H9 (cell line): Measurements from ENCODE around the gene CDK17. TPM values are rescaled to one million over a fixed set of nuclear protein-coding genes. Genes with fewer than 3 reads are reported as not detected.
"Not testable (repeated sequence)": the region's sequence is repeated elsewhere in the genome, so short reads cannot be mapped to it uniquely, and the experiment has no call there.

Experiments used
- DNase-seq: peaks from one replicate; pipeline ENCODE4 v3.0.0-alpha.2; 2017
- H2AFZ ChIP-seq: one replicate; pipeline ENCODE4 v1.6.1; 2013; ENCODE audit warnings: mild to moderate bottlenecking, low read length, control low read depth, moderate library complexity
- H2AK5ac ChIP-seq: 2 replicates; pipeline ENCODE4 v1.6.1; 2013; ENCODE audit warnings: low read length, control low read depth, mixed read lengths; ENCODE audit not compliant: insufficient read length
- H2BK120ac ChIP-seq: one replicate; pipeline ENCODE4 v1.6.1; 2013; ENCODE audit warnings: low read depth, mild to moderate bottlenecking, low read length, control low read depth, inconsistent platforms; ENCODE audit not compliant: poor library complexity, severe bottlenecking
- H2BK12ac ChIP-seq: 2 replicates; pipeline ENCODE4 v1.6.1; 2013; ENCODE audit warnings: low read length, control low read depth, mixed read lengths, low read depth; ENCODE audit not compliant: insufficient read length
- H2BK15ac ChIP-seq: 2 replicates; pipeline ENCODE4 v1.6.1; 2013; ENCODE audit warnings: low read depth, low read length, control low read depth
- H2BK20ac ChIP-seq: one replicate; pipeline ENCODE4 v1.6.1; 2013; ENCODE audit warnings: low read depth, mild to moderate bottlenecking, low read length, control low read depth, inconsistent platforms; ENCODE audit not compliant: poor library complexity, severe bottlenecking
- H2BK5ac ChIP-seq: 2 replicates; pipeline ENCODE4 v1.6.1; 2013; ENCODE audit warnings: low read length, control low read depth, mixed read lengths; ENCODE audit not compliant: insufficient read length
- H3K14ac ChIP-seq: 2 replicates; pipeline ENCODE4 v1.6.1; 2013; ENCODE audit warnings: low read length, control low read depth; ENCODE audit not compliant: insufficient read depth
- H3K18ac ChIP-seq: 2 replicates; pipeline ENCODE4 v1.6.1; 2013; ENCODE audit warnings: low read depth, mild to moderate bottlenecking, mixed read lengths, low read length, control low read depth; ENCODE audit not compliant: insufficient read length
- H3K23ac ChIP-seq: 2 replicates; pipeline ENCODE4 v1.6.1; 2013; ENCODE audit warnings: low read length, control low read depth, mixed read lengths, low read depth; ENCODE audit not compliant: insufficient read length
- H3K23me2 ChIP-seq: 2 replicates; pipeline ENCODE4 v1.6.1; 2013; ENCODE audit warnings: low read depth, mild to moderate bottlenecking, mixed read lengths, low read length, control low read depth; ENCODE audit not compliant: insufficient read length, poor library complexity, severe bottlenecking
- H3K27ac ChIP-seq: 2 replicates; pipeline ENCODE4 v1.5.1; 2013; ENCODE audit warnings: low read length, control low read depth, mixed read lengths, low read depth; ENCODE audit not compliant: insufficient read length
- H3K27me3 ChIP-seq: 2 replicates; pipeline ENCODE4 v1.6.1; 2013; ENCODE audit warnings: low read length, control low read depth, inconsistent platforms; ENCODE audit not compliant: insufficient read depth
- H3K4ac ChIP-seq: 2 replicates; pipeline ENCODE4 v1.6.1; 2013; ENCODE audit warnings: low read depth, mild to moderate bottlenecking, control low read depth, inconsistent platforms, low read length, moderate library complexity
- H3K4me1 ChIP-seq: 2 replicates; pipeline ENCODE4 v1.6.1; 2013; ENCODE audit warnings: low read length, control low read depth, inconsistent platforms; ENCODE audit not compliant: insufficient read depth
- H3K4me2 ChIP-seq: 2 replicates; pipeline ENCODE4 v1.6.1; 2013; ENCODE audit warnings: low read length, control low read depth, mixed read lengths; ENCODE audit not compliant: insufficient read length, insufficient read depth
- H3K56ac ChIP-seq: 2 replicates; pipeline ENCODE4 v1.6.1; 2013; ENCODE audit warnings: low read depth, mild to moderate bottlenecking, mixed read lengths, low read length, control low read depth; ENCODE audit not compliant: insufficient read length
- H3K79me1 ChIP-seq: 2 replicates; pipeline ENCODE4 v1.6.1; 2013; ENCODE audit warnings: low read depth, mild to moderate bottlenecking, moderate library complexity, low read length, control low read depth, inconsistent platforms; ENCODE audit not compliant: insufficient read depth, poor library complexity, severe bottlenecking
- H3K79me2 ChIP-seq: 2 replicates; pipeline ENCODE4 v1.6.1; 2013; ENCODE audit warnings: low read length, control low read depth, inconsistent platforms; ENCODE audit not compliant: insufficient read depth
- H3K9ac ChIP-seq: 2 replicates; pipeline ENCODE4 v1.6.1; 2013; ENCODE audit warnings: low read length, control low read depth, mixed read lengths; ENCODE audit not compliant: insufficient read length; ENCODE audit errors: extremely low read depth
- H3K9me3 ChIP-seq: one replicate; pipeline ENCODE4 v1.6.1; 2013; ENCODE audit warnings: low read depth, low read length, inconsistent platforms; ENCODE audit not compliant: control insufficient read depth
- H3T11ph ChIP-seq: one replicate; pipeline ENCODE4 v1.6.1; 2013; ENCODE audit warnings: mild to moderate bottlenecking, low read length, control low read depth, inconsistent platforms
- H4K20me1 ChIP-seq: one replicate; pipeline ENCODE4 v1.6.1; 2013; ENCODE audit not compliant: control insufficient read depth, insufficient read length, insufficient read depth
- H4K5ac ChIP-seq: 2 replicates; pipeline ENCODE4 v1.6.1; 2013; ENCODE audit warnings: low read depth, mild to moderate bottlenecking, mixed read lengths, low read length, control low read depth; ENCODE audit not compliant: insufficient read length
- H4K8ac ChIP-seq: replicated peaks from 2 replicates; pipeline ENCODE4 v1.6.1; 2013; ENCODE audit warnings: low read length, control low read depth, mixed read lengths, low read depth; ENCODE audit not compliant: insufficient read length
- H4K91ac ChIP-seq: 2 replicates; pipeline ENCODE4 v1.6.1; 2013; ENCODE audit warnings: low read depth, mild to moderate bottlenecking, moderate library complexity, mixed read lengths, low read length, control low read depth; ENCODE audit not compliant: insufficient read length
- H3K27ac Mint-ChIP-seq, 3 experiments: 2 replicates in 2 of 3; 3 replicates in 1 of 3; pipeline ENCODE4 v1.8.0; 2020 to 2021; ENCODE audit warnings: mixed read lengths in 3 of 3, mild to moderate bottlenecking in 1 of 3, moderate library complexity in 1 of 3
- H3K27me3 Mint-ChIP-seq: 2 replicates; pipeline ENCODE4 v1.8.0; 2021; ENCODE audit warnings: low read depth, mild to moderate bottlenecking, moderate library complexity, mixed read lengths
- H3K36me3 Mint-ChIP-seq, 3 experiments: 2 replicates in 2 of 3; 3 replicates in 1 of 3; pipeline ENCODE4 v1.8.0; 2020 to 2021; ENCODE audit warnings: low read depth in 3 of 3, mixed read lengths in 3 of 3; ENCODE audit not compliant: insufficient read depth in 1 of 3
- H3K4me1 Mint-ChIP-seq, 2 experiments: 2 replicates each; pipeline ENCODE4 v1.8.0; 2020; ENCODE audit warnings: mixed read lengths in 2 of 2
- H3K4me3 Mint-ChIP-seq, 2 experiments: 2 replicates in 1 of 2; 3 replicates in 1 of 2; pipeline ENCODE4 v1.8.0; 2020 to 2021; ENCODE audit warnings: mild to moderate bottlenecking in 2 of 2, mixed read lengths in 2 of 2, moderate library complexity in 1 of 2
- H3K9me3 Mint-ChIP-seq, 2 experiments: 2 replicates in 1 of 2; 3 replicates in 1 of 2; pipeline ENCODE4 v1.8.0; 2020; ENCODE audit warnings: mild to moderate bottlenecking in 2 of 2, mixed read lengths in 2 of 2, moderate library complexity in 1 of 2
- WGBS: extraction: QIAGEN DNeasy Blood & Tissue Kit; methylation state at CpG from one replicate; pipeline ENCODE4 v1.1.7; 2013; ENCODE audit warnings: missing lambda C conversion rate, low lambda C conversion rate, mixed read lengths; ENCODE audit not compliant: insufficient read length; ENCODE audit errors: extremely low coverage; 5-methylcytosine and 5-hydroxymethylcytosine counted together
- total RNA-seq: library from RNA; stranded (reverse); gene quantifications from 2 replicates; pipeline ENCODE4 v1.2.1, GENCODE V29; 2021

The CDK17 gene
- total RNA-seq, 1 experiment from 2014 or later: 28.8 TPM

DNA sequence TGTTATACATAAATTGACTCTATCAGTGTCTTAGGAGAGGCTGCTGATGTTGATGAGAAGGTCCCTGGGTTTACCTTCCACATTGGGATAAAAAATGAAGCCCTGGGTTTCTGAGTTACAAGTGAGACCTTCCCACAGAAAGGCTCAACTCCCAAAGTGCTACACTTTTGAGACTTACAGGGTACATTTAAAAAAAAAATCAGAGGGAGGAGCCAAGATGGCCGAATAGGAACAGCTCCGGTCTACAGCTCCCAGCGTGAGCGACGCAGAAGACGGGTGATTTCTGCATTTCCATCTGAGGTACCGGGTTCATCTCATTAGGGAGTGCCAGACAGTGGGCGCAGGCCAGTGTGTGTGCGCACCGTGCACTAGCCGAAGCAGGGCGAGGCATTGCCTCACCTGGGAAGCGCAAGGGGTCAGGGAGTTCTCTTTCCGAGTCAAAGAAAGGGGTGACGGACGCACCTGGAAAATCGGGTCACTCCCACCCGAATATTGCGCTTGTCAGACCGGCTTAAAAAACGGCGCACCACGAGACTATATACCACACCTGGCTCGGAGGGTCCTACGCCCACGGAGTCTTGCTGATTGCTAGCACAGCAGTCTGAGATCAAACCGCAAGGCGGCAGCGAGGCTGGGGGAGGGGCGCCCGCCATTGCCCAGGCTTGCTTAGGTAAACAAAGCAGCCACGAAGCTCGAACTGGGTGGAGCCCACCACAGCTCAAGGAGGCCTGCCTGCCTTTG, 84.3 kb downstream of the CDK17 start:
- Mint-ChIP-seq H3K4me3 (peak overlapping the region; percentile 87 to 90), H3K27ac (peak overlapping the region; percentile 97 to 100 (median 99))
- not testable (repeated sequence) for H3K27me3 ChIP-seq, H2BK20ac ChIP-seq, H3K79me1 ChIP-seq, H3K9me3 ChIP-seq, H2BK12ac ChIP-seq, H3K4ac ChIP-seq, H3T11ph ChIP-seq, H3K27me3 Mint-ChIP-seq, H2BK120ac ChIP-seq, H2AFZ ChIP-seq, H2BK5ac ChIP-seq, H4K5ac ChIP-seq, H3K23me2 ChIP-seq, H4K20me1 ChIP-seq, H2BK15ac ChIP-seq, H3K56ac ChIP-seq, H2AK5ac ChIP-seq, DNase-seq, H3K14ac ChIP-seq, H3K23ac ChIP-seq, H3K27ac ChIP-seq, H4K91ac ChIP-seq, H3K79me2 ChIP-seq, H4K8ac ChIP-seq, H3K4me1 Mint-ChIP-seq, H3K9me3 Mint-ChIP-seq, H3K4me1 ChIP-seq, H3K36me3 Mint-ChIP-seq
- peak overlapping the region; percentile 84 for H3K18ac ChIP-seq
- WGBS: no CpG with 5 or more reads among the region's 33 CpGs
- H3K4me2 ChIP-seq: peak overlapping the region; percentile 42
- peak overlapping the region; percentile 37 for H3K9ac ChIP-seq
